Right atrium auricular region (tissue), 2 donors: Measurements from ENCODE around the gene ADGRE2. TPM values are rescaled to one million over a fixed set of nuclear protein-coding genes. Genes with fewer than 3 reads are reported as not detected.

Experiments used
- DNase-seq: peaks from one replicate; pipeline ENCODE4 v3.0.0-alpha.2; 2019; ENCODE audit warnings: low spot score
- H3K27ac ChIP-seq, 2 donors: fragments of 200-600 bp; sonication (generic); 1 replicate in 1 of 2; 2 replicates in 1 of 2; pipeline ENCODE4 v1.5.1; 2016 to 2019
- H3K27me3 ChIP-seq, 2 donors: fragments of 200-600 bp; sonication (generic); one replicate each; pipeline versions ENCODE4 v1.5.1 to v1.6.0; 2017 to 2019
- H3K36me3 ChIP-seq: fragments of 200-600 bp; sonication (generic); one replicate; pipeline ENCODE4 v1.5.1; 2016
- H3K4me1 ChIP-seq, 2 donors: fragments of 200-600 bp; sonication (generic); one replicate each; pipeline versions ENCODE4 v1.5.1 to v1.6.0; 2017 to 2019
- H3K4me3 ChIP-seq, 2 donors: fragments of 200-600 bp; sonication (generic); 1 replicate in 1 of 2; 2 replicates in 1 of 2; pipeline ENCODE4 v1.5.1; 2017 to 2019; ENCODE audit warnings: mild to moderate bottlenecking in 1 of 2, moderate library complexity in 1 of 2
- H3K9me3 ChIP-seq, 2 donors: fragments of 200-600 bp; sonication (generic); one replicate each; pipeline ENCODE4 v1.5.1; 2019
- total RNA-seq, 2 donors: library from RNA; depleted of rRNA; stranded (reverse); fragments of >200 nt; gene quantifications; one replicate each; pipeline ENCODE4 v1.1.0, GENCODE V29; 2016
- TF ChIP-seq, protein P1 (sequence below), 2 donors: fragments of 200-600 bp; sonication (generic); IDR thresholded peaks; one replicate each; pipeline ENCODE4 v1.5.1; 2019; ENCODE audit warnings: antibody characterized with exemption in 2 of 2

The ADGRE2 gene
- total RNA-seq, 2 donors from 2014 or later: 1.1 to 1.6 TPM

DNA sequence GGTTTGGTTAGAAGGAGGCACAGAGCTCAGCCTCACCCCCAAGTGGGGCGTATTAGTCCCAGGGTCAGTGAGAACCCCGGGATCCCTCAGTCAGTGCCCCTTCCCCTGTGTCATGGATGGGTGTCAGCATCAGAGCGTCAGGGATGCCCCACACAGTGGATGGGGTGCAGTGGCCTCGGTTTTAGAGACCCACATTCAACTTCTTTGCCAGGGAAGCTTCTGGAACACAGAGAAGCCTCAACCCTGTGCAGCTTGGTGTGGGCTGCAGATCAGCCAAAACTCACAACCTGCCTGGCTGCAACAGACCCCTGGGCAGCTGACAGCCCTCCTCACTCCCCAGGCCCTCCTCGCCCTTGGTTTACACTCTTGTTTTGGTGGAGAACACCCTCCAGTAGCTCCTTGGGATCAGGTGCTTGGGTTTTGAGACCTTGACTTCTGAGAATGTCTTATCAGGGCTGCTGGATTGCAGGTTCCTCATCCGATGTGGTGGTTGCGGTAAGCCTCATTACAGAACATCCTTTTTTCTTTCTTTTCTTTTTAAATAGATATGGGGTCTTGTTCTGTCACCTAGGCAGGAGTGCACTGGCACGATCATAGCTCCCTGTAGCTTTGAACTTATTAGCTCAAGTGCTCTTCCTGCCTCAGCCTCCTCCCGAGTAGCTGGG, 77.5 kb downstream of the ADGRE2 start:
- no peaks in the 10 kb centered on the region for H3K9me3 ChIP-seq
- no peak overlapping the region for H3K4me3 ChIP-seq
- no peak for DNase-seq
- H3K27me3 ChIP-seq: no peaks in the 10 kb centered on the region
- peaks cover 93% of the 10 kb centered on the region for H3K36me3 ChIP-seq
- TF ChIP-seq, protein P1, sequence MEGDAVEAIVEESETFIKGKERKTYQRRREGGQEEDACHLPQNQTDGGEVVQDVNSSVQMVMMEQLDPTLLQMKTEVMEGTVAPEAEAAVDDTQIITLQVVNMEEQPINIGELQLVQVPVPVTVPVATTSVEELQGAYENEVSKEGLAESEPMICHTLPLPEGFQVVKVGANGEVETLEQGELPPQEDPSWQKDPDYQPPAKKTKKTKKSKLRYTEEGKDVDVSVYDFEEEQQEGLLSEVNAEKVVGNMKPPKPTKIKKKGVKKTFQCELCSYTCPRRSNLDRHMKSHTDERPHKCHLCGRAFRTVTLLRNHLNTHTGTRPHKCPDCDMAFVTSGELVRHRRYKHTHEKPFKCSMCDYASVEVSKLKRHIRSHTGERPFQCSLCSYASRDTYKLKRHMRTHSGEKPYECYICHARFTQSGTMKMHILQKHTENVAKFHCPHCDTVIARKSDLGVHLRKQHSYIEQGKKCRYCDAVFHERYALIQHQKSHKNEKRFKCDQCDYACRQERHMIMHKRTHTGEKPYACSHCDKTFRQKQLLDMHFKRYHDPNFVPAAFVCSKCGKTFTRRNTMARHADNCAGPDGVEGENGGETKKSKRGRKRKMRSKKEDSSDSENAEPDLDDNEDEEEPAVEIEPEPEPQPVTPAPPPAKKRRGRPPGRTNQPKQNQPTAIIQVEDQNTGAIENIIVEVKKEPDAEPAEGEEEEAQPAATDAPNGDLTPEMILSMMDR (IDR thresholded peaks at IDR 0.05): no peak
- no peaks in the 10 kb centered on the region for H3K4me1 ChIP-seq
- H3K27ac ChIP-seq: no peak overlapping the region

DNA sequence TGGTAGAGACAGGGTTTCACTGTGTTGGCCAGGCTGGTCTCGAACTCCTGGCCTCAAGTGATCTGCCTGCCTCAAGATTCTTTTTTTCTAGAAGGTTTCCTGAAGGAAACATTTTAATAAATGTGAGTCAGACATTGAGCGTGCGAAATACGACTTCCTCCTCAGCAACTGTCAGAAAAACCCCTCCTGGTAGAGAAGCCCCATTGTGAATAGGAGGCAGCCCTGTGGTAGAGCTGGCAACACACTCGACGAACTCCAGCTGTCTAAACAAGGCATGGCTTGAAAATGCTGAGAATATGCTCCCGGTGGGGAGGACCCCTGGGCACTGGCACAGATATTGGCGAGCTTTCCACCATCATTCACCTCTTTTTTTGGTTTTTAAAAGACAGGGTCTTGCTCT, 78.7 kb downstream of the ADGRE2 start:
- Histone ChIP-seq H3K9me3 (no peaks in the 10 kb centered on the region), H3K27ac (no peak overlapping the region), H3K4me1 (no peaks in the 10 kb centered on the region), H3K27me3 (no peaks in the 10 kb centered on the region), H3K36me3 (peaks cover 93% of the 10 kb centered on the region), H3K4me3 (no peak overlapping the region)
- TF ChIP-seq, protein P1 (IDR thresholded peaks at IDR 0.05): no peak
- DNase-seq: no peak

DNA sequence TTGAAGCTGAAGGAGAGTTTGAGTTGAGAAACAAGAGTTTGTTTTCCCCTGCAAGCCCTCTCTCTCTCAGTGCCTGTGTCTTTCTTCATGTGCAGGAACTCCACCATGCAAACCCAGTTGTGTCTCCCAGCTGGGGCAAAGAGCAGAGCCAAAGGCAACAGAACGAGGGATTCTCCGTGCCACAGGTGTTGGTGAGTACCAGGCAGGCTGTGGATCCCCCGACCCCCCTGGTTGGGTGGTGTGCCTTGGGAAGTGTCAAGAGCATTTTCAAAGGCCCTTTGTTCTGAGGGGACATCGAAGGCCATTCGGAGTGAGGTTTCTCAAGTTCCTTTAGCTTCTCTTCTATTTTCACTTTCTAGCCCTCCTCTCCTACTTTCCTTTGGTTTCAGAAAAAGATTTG, 82.9 kb downstream of the ADGRE2 start:
- Histone ChIP-seq H3K4me1 (peaks cover 0 to 6% of the 10 kb centered on the region in 2 donors), H3K9me3 (no peaks in the 10 kb centered on the region), H3K4me3 (no peak overlapping the region), H3K27ac (no peak overlapping the region), H3K27me3 (no peaks in the 10 kb centered on the region), H3K36me3 (peaks cover 54% of the 10 kb centered on the region)
- TF ChIP-seq, protein P1 (IDR thresholded peaks at IDR 0.05): no peak
- no peak for DNase-seq

DNA sequence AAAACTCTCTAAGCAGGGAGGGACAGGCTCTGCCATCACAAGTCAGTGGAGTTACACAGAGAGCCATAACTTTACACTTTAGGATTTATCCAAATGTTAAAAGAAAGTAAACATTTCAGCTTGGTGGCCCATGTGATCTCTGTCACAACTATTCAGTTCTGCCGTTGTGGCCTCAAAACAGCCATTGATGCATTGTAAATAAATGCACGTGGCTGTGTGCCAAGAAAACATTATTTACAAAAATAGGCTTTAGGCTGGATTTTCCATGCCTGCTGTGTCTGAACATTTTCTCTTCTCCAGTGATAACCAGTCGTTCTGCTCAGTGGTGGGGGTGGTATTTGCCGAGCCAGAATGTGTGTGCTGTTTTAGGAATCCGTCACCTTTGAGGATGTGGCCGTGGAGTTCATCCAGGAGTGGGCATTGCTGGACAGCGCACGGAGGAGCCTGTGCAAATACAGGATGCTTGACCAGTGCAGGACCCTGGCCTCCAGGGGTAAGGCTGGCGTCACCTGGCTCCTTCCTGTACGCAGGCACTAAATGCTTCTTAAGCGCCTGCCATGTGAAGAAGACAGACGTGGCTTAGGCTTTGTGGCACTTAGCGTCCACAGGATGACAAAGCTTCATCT, 83.6 kb downstream of the ADGRE2 start:
- no peaks in the 10 kb centered on the region for H3K9me3 ChIP-seq

DNA sequence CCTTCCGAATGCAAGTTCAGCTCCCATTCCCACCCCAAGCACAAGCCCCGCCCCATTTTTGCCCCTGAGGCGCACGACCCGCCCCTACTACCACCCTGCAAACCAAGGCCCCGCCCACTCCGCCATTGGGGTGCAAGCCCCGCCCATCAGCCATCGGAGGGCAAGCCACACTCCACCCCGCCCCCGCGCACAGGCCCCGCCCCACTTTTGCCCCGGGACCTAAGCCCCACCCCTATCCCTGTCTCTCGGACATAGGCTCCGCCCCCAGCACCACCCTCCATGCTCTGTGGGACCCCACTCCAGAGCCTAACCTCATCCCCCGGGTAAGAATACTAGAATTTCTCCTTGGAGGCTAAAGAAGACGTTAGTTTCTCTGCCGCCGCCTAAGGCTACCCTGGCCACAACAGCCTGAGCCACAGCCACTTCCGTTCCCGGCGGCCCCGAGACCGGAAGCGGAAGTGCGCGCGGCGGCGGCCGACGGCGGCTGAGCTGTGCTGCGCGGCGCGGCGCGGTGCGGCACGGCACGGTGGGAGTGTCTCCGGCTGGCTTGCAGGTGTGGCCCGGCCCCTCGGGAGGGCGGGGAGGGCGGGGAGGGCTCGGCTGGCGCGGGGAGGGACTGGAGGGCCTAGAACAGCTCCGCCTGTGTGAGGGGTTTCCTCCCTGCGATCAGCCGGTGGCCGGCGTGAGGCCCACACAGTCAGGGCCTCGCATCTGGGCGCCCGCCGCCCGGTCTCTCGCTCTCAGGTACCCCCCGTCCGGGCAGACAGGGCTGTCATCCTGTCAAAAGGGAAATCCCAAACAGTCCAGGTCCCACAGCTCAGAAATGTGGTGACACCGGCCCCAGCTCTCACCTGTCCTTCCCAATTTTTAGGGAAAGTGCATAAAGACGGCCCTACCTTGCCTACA, 88.5 kb downstream of the ADGRE2 start, which contains the start of gene ZNF333:
ZNF333 (plus strand) TSS at position 451 of the 906 bp plus-strand sequence. CDS start 3,444 bp downstream, outside the sequence.
- Histone ChIP-seq H3K4me1 (peaks cover 0 to 16% of the 10 kb centered on the region in 2 donors), H3K9me3 (no peaks in the 10 kb centered on the region), H3K27me3 (no peaks in the 10 kb centered on the region), H3K36me3 (peaks cover 3% of the 10 kb centered on the region), H3K4me3 (peak within 1 kb of the TSS; percentile 86 to 95), H3K27ac (peak within 1 kb of the TSS; percentile 92 to 98)
- DNase-seq: peak; percentile 94
- TF ChIP-seq, protein P1 (IDR thresholded peaks at IDR 0.05): no peak

More for the DNA sequence above, 83.6 kb downstream of the ADGRE2 start:
- peaks cover 47% of the 10 kb centered on the region for H3K36me3 ChIP-seq
- no peak overlapping the region for H3K4me3 ChIP-seq
- peaks cover 0 to 9% of the 10 kb centered on the region in 2 donors for H3K4me1 ChIP-seq
- TF ChIP-seq, protein P1 (IDR thresholded peaks at IDR 0.05): no peak
- no peak for DNase-seq
- no peaks in the 10 kb centered on the region for H3K27me3 ChIP-seq
- no peak overlapping the region for H3K27ac ChIP-seq
